WI38 (cell line): ENCODE data around the gene GTF2B.
"Not testable (repeated sequence)": the region's sequence is repeated elsewhere in the genome, so short reads cannot be mapped to it uniquely, and the experiment has no call there.

Experiments used
- H3K4me3 ChIP-seq: 2 replicates; pipeline ENCODE4 v1.5.1; 2011; ENCODE audit warnings: low read depth, mild to moderate bottlenecking, control low read depth, low read length
- CTCF ChIP-seq: IDR thresholded peaks from 2 replicates; pipeline ENCODE4 v1.5.1; 2012; ENCODE audit warnings: low read depth, mild to moderate bottlenecking, control low read depth, low read length

The GTF2B gene

DNA sequence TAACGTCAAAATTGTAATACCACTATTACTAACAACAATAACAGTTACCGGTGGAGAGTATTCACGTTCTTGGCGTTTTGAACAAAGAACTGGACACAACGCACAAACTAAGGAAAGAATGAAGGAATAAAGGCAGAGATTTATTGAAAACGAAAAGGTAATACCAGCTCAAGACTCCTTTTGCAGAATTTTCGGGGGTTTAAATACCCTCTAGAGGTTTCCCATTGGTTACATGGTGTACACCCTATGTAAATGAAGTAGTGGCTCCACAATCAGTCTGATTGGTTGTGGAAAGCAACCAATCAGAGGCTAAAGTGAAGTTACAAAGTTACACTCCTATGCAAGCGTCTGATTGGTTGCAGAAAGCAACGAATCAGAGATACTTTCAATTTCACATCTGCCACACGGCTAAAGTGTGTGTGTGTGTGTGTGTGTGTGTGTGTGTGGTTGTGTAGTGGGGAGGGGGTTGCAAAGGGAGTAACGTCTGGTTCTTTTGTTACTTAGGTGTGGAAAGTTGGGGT is 1.1 kb upstream of the GTF2B start:
- no peak overlapping the region; the same call in 1 of the 2 replicates for H3K4me3 ChIP-seq
- TF ChIP-seq CTCF, result no peak

- peak overlapping the region; percentile 98 for H3K4me3 ChIP-seq
Observed at GRCh38 chr1:88891951-88892340, 579 bp upstream of the GTF2B start.

GRCh38 chr1:88890791-88891317 is 513 bp downstream of the GTF2B start:
- H3K4me3 ChIP-seq, result peak overlapping the region; percentile 98
- no peak for TF ChIP-seq CTCF

More at GRCh38 chr1:88891951-88892340, 579 bp upstream of the GTF2B start:
- TF ChIP-seq CTCF, result no peak

- TF ChIP-seq CTCF, result no peak
- H3K4me3 ChIP-seq, result peak overlapping the region; percentile 98
Observed at GRCh38 chr1:88890131-88890530, 1.2 kb downstream of the GTF2B start.

DNA sequence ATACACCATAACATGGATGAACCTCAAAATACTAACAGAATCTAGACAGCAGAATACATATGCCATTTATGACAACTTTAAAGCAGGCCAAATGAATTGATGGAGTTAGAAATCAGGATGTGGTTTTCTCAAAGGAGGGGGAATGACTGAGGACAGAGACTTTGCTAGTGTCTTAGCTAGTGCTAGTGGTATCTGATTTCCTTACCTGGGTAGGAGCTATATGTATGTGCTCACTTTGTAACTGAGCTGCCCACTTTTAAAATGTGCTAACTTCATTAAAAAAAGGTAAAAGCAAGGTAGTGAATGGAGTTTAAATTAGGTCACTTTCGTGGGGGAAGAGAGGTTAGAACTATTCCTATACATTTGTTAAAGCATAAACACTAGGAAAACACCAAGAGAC is 2.6 kb downstream of the GTF2B start:
- TF ChIP-seq CTCF, result no peak
- no peak overlapping the region for H3K4me3 ChIP-seq

DNA sequence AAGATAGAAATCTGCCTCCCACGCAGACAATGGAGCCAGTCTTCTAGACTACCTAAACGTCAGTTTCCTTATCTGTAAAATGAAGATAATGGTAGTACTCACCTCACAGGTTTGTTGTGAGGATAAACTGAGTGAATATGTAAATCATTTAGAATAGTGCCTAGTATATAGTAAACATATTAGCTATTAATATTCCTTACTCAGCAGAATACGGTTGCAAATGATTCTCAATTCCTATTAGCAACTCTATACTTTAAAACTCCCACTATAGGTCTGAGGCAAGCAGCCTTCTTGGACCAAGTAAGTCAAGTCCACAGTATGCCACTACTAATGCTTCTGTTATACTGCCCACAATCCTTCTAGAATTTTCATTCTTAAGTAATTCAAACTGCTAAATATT is 5.4 kb downstream of the GTF2B start:
- no peak for TF ChIP-seq CTCF
- H3K4me3 ChIP-seq, result no peak overlapping the region

DNA sequence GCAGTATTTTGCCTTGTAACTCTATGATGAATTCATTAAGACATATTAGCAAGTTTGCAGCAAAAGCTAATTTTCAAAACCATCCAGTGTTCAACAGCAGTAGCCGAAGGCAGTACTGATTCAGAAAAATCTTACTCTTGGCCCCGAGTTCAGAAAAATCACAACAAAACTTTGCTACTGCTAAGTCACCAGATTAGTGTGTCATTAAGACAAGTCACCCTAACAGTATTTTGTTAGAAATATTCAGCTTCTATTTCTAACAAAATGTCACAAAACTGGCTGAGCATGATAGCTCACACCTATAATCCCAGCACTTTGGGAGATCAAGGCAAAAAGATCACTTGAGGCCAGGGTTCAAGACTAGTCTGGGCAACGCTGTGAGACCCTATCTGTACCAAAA is 8.2 kb downstream of the GTF2B start:
- no peak overlapping the region for H3K4me3 ChIP-seq
- no peak for TF ChIP-seq CTCF

GRCh38 chr1:88880717-88881116 is 10.7 kb downstream of the GTF2B start:
- H3K4me3 ChIP-seq, result not testable (repeated sequence)
